Neural progenitor cell (in vitro differentiated cells): ENCODE results near the gene LRCH4.

Experiments used
- EZH2 ChIP-seq: fragments of 200-600 bp; sonication (generic); IDR thresholded peaks from 2 replicates; pipeline ENCODE4 v1.6.1; 2017; ENCODE audit warnings: antibody characterized with exemption, mild to moderate bottlenecking, moderate library complexity
- TF ChIP-seq, protein P1 (sequence below): fragments of 200-600 bp; sonication (generic); IDR thresholded peaks from 2 replicates; pipeline ENCODE4 v1.5.1; 2017; ENCODE audit warnings: antibody characterized with exemption, mild to moderate bottlenecking

DNA sequence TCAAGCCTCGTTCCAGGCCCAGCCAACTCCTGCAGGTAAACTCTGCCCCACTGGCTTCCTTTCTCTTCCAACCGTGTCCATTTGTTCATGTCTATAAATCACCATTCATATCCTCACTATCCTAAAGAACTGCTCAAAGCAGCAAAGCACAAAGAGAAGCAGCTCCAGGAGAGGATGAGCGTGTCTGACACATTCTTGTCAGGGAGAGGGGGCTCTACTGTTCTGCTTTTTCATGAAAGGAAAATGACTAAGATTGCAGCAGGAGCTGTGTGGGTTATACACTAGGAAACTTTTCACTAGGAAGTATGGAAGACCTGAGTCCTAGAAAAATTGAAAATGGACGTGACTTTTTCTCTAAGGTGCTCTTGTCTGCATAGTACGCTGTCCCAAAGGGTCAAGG, 30.2 kb downstream of the LRCH4 start:
- TF ChIP-seq, protein P1, sequence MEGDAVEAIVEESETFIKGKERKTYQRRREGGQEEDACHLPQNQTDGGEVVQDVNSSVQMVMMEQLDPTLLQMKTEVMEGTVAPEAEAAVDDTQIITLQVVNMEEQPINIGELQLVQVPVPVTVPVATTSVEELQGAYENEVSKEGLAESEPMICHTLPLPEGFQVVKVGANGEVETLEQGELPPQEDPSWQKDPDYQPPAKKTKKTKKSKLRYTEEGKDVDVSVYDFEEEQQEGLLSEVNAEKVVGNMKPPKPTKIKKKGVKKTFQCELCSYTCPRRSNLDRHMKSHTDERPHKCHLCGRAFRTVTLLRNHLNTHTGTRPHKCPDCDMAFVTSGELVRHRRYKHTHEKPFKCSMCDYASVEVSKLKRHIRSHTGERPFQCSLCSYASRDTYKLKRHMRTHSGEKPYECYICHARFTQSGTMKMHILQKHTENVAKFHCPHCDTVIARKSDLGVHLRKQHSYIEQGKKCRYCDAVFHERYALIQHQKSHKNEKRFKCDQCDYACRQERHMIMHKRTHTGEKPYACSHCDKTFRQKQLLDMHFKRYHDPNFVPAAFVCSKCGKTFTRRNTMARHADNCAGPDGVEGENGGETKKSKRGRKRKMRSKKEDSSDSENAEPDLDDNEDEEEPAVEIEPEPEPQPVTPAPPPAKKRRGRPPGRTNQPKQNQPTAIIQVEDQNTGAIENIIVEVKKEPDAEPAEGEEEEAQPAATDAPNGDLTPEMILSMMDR: no peak
- no peak for TF ChIP-seq EZH2
